ENCODE measurements around the gene FLRT1. TPM values are rescaled to one million over a fixed set of nuclear protein-coding genes. Genes with fewer than 3 reads are reported as not detected.

FLRT1 gene
- total and polyA plus RNA-seq, 2 of the 13 experiments (the other 11 are each of a cell fraction or from before 2014, with no cell fraction given): 0.02 to 0.08 TPM

- TF ChIP-seq ZHX2 (IDR thresholded peaks at IDR 0.05; ENCODE audit: low read depth): peak; percentile 71
- peak; percentile 86; the same call in 1 of the 2 replicates for TF ChIP-seq ZHX2 (CRISPR knock-in tag; IDR thresholded peaks at IDR 0.05; ENCODE audit: borderline replicate concordance)
- no peak; a peak in 1 of 4 replicates for TF ChIP-seq REST (IDR thresholded peaks at IDR 0.05; ENCODE audit: borderline replicate concordance in 1 of 2, low read depth in 1 of 2, low read length in 2 of 2)
- peak; percentile 99 for TF ChIP-seq NR2C2 (CRISPR knock-in tag; IDR thresholded peaks at IDR 0.05; ENCODE audit: borderline replicate concordance)
- no peak for TF ChIP-seq HNRNPL (IDR thresholded peaks at IDR 0.05; ENCODE audit: low read depth, low read length)
- TF ChIP-seq ZNF207 (IDR thresholded peaks at IDR 0.05; ENCODE audit: borderline replicate concordance): no peak
- TF ChIP-seq SIX1 (CRISPR knock-in tag; IDR thresholded peaks at IDR 0.05; ENCODE audit: borderline replicate concordance): no peak
- peak; percentile 59; the same call in 1 of the 2 replicates for TF ChIP-seq HMGXB3 (CRISPR knock-in tag; IDR thresholded peaks at IDR 0.05; ENCODE audit: borderline replicate concordance)
- TF ChIP-seq ZNF138 (CRISPR knock-in tag; IDR thresholded peaks at IDR 0.05; ENCODE audit: low read depth): no peak
- no peak for TF ChIP-seq TCF12 (IDR thresholded peaks at IDR 0.05)
- peak; percentile 22; the same call in 1 of the 2 replicates for TF ChIP-seq TCF12 (CRISPR knock-in tag; IDR thresholded peaks at IDR 0.05)
- TF ChIP-seq MXD4 (CRISPR knock-in tag; IDR thresholded peaks at IDR 0.05): peak; percentile 82
- TF ChIP-seq ZNF556 (CRISPR knock-in tag; IDR thresholded peaks at IDR 0.05; ENCODE audit: borderline replicate concordance): peak; percentile 33; the same call in 1 of the 2 replicates
Observed at GRCh38 chr11:63986156-63986931, 49.4 kb upstream of the FLRT1 start, which contains the start of gene OTUB1 (continued).
